Measurements from ENCODE around the gene UGT1A7. TPM values are rescaled to one million over a fixed set of nuclear protein-coding genes. Genes with fewer than 3 reads are reported as not detected.

Gene UGT1A7
- total RNA-seq, 4 donors from 2014 or later, result 0.21 to 6.9 (median 1.6) TPM

DNA sequence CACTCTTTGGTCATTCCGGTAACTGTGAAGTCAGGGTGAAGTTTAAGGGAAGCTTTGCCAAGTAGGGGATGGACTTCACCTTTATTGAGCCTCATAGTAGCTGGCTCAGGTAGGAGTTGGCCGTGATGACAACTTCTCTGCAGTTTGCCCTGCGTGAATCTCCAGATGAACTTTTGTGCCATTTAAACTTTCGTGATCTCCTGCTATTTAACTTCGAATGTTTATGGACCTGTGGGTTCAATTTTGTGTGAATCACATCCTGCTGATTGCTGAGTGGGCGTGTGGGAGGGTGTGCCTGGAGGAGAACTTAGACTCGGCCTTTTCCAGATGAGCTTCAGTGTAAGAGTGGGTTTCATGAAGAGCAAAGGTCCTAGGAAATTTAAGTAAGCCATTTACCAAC lies 82.6 kb downstream of the UGT1A7 start:
- H3K4me3 ChIP-seq (ENCODE audit: low read depth, poor library complexity, severe bottlenecking), result no peak overlapping the region
- no peak for TF ChIP-seq POLR2A (IDR thresholded peaks at IDR 0.05)
- DNase-seq (ENCODE audit: low spot score in 2 of 2), result no peak
- WGBS, 2 donors, result 62 to 63% methylated on average over 7 of the region's 7 CpGs
- intact Hi-C loops (cut with DNase I; ENCODE audit: low total_unique reads), result no loop called here

DNA sequence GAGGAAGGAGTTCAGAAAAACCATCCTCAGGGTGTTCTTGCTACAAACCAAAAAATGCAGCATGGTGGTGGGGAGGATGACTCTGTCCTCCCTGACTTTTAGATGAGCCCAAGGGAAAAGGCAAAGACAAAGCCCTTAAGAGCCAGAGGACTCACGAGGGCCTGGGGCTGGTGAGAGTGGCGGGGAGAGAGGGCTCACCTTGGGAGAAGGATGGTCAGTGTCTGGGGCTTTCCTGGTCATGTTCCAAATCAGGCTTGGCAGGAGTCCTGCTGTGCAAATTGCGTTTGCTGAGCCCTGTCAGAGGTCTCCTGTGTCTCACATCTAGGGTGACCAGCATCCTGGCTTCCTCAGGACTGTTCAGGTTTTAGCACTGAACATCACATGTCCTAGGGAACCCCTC lies 83.1 kb downstream of the UGT1A7 start:
- TF ChIP-seq POLR2A (IDR thresholded peaks at IDR 0.05), result no peak
- TF ChIP-seq, protein P1, sequence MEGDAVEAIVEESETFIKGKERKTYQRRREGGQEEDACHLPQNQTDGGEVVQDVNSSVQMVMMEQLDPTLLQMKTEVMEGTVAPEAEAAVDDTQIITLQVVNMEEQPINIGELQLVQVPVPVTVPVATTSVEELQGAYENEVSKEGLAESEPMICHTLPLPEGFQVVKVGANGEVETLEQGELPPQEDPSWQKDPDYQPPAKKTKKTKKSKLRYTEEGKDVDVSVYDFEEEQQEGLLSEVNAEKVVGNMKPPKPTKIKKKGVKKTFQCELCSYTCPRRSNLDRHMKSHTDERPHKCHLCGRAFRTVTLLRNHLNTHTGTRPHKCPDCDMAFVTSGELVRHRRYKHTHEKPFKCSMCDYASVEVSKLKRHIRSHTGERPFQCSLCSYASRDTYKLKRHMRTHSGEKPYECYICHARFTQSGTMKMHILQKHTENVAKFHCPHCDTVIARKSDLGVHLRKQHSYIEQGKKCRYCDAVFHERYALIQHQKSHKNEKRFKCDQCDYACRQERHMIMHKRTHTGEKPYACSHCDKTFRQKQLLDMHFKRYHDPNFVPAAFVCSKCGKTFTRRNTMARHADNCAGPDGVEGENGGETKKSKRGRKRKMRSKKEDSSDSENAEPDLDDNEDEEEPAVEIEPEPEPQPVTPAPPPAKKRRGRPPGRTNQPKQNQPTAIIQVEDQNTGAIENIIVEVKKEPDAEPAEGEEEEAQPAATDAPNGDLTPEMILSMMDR (IDR thresholded peaks at IDR 0.05), result no peak
- H3K4me3 ChIP-seq (ENCODE audit: low read depth, poor library complexity, severe bottlenecking), result no peak overlapping the region
- intact Hi-C loops (cut with DNase I; ENCODE audit: low total_unique reads), result no loop called here
- WGBS, 2 donors, result 58 to 76% methylated on average over 3 of the region's 3 CpGs
- no peak for DNase-seq (ENCODE audit: low spot score in 2 of 2)

DNA sequence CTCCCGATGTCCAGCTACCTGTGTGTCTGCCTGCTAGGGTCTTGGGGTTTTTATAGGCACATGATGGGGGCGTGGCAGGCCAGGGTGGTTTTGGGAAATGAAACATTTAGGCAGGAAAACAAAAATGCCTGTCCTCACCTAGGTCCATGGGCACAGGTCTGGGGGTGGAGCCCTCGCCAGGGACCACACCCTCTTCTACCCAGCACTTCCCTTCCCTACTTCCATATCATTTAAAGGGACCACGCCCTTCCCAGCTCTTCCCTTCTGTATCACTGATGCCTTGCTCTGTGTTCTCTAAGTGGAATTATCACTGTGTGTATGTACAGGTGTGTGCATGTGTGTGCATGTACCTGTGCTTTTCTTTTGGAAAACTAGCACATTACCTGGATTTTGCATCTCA lies 84.7 kb downstream of the UGT1A7 start:
- intact Hi-C loops (cut with DNase I; ENCODE audit: low total_unique reads), result no loop called here
- H3K4me3 ChIP-seq (ENCODE audit: low read depth, poor library complexity, severe bottlenecking), result no peak overlapping the region
- WGBS, 2 donors, result 78 to 83% methylated on average over 4 of the region's 4 CpGs
- TF ChIP-seq, protein P1 (IDR thresholded peaks at IDR 0.05), result no peak
- no peak for TF ChIP-seq POLR2A (IDR thresholded peaks at IDR 0.05)
- no peak for DNase-seq (ENCODE audit: low spot score in 2 of 2)

DNA sequence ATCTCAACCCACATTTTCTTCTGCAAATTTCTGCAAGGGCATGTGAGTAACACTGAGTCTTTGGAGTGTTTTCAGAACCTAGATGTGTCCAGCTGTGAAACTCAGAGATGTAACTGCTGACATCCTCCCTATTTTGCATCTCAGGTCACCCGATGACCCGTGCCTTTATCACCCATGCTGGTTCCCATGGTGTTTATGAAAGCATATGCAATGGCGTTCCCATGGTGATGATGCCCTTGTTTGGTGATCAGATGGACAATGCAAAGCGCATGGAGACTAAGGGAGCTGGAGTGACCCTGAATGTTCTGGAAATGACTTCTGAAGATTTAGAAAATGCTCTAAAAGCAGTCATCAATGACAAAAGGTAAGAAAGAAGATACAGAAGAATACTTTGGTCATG lies 86.4 kb downstream of the UGT1A7 start:
- TF ChIP-seq, protein P1 (IDR thresholded peaks at IDR 0.05), result no peak
- TF ChIP-seq POLR2A (IDR thresholded peaks at IDR 0.05), result no peak
- 81 to 89% methylated on average over 4 of the region's 4 CpGs for WGBS, 2 donors
- intact Hi-C loops (cut with DNase I; ENCODE audit: low total_unique reads), result no loop called here
- no peak overlapping the region for H3K4me3 ChIP-seq (ENCODE audit: low read depth, poor library complexity, severe bottlenecking)
- no peak for DNase-seq (ENCODE audit: low spot score in 2 of 2)

DNA sequence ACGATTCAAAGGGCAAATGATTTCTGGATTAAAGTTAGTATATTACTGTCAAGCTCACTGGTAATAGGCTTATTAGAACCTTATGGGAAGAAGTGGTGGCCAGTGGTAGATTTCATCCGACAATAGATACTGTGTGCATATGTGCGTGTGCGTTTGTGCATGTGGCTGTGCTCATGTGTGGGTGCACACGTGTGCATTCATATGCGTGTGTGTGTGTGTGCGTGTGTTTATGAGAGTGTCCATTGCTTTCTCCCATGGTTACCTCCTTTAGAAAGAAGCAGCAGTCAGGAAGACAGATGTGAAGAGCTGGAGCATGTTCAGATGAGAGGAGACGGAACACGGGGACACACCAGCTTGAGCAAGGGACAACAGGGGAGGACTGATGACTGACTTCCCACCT lies 87.6 kb downstream of the UGT1A7 start:
- intact Hi-C loops (cut with DNase I; ENCODE audit: low total_unique reads), result no loop called here
- TF ChIP-seq POLR2A (IDR thresholded peaks at IDR 0.05), result no peak
- TF ChIP-seq, protein P1 (IDR thresholded peaks at IDR 0.05), result no peak
- WGBS, 2 donors, result 88 to 90% methylated on average over 9 of the region's 9 CpGs
- no peak overlapping the region for H3K4me3 ChIP-seq (ENCODE audit: low read depth, poor library complexity, severe bottlenecking)
- no peak for DNase-seq (ENCODE audit: low spot score in 2 of 2)

DNA sequence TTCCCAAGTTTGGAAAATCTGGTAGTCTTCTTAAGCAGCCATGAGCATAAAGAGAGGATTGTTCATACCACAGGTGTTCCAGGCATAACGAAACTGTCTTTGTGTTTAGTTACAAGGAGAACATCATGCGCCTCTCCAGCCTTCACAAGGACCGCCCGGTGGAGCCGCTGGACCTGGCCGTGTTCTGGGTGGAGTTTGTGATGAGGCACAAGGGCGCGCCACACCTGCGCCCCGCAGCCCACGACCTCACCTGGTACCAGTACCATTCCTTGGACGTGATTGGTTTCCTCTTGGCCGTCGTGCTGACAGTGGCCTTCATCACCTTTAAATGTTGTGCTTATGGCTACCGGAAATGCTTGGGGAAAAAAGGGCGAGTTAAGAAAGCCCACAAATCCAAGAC lies 90.5 kb downstream of the UGT1A7 start:
- H3K4me3 ChIP-seq (ENCODE audit: low read depth, poor library complexity, severe bottlenecking), result no peak overlapping the region
- intact Hi-C loops (cut with DNase I; ENCODE audit: low total_unique reads), result no loop called here
- WGBS, 2 donors, result 89% methylated on average over 16 of the region's 16 CpGs
- no peak for DNase-seq (ENCODE audit: low spot score in 2 of 2)
- TF ChIP-seq, protein P1 (IDR thresholded peaks at IDR 0.05), result no peak
